B cell (primary cell): ENCODE results near the gene THSD4. TPM values are rescaled to one million over a fixed set of nuclear protein-coding genes. Genes with fewer than 3 reads are reported as not detected.

Source experiments
- ATAC-seq: fragments of 200-7000 bp; cut with Tn5 transposase; one replicate; pipeline ENCODE4 v1.10.0; 2021; ENCODE audit warnings: low read depth, mild to moderate bottlenecking, moderate number of reproducible peaks, moderate library complexity
- CTCF ChIA-PET: fragments of 350-600 bp; sonication (Branson Sonifier 250); formaldehyde crosslinking; loops from one replicate; lab custom pipeline; 2021; ENCODE audit warnings: antibody characterized with exemption, inconsistent platforms; lab: Charles Lee
- POLR2A ChIA-PET: fragments of 350-600 bp; sonication (Branson Sonifier 250); formaldehyde crosslinking; loops from one replicate; lab custom pipeline; 2021; ENCODE audit warnings: antibody characterized with exemption; lab: Charles Lee
- DNase-seq: peaks from one replicate; pipeline ENCODE4 v3.0.0; 2013
- H2AFZ ChIP-seq: 2 replicates; pipeline ENCODE4 v1.6.1; 2012; ENCODE audit warnings: mild to moderate bottlenecking, low read depth, low read length; ENCODE audit not compliant: insufficient read depth, poor library complexity, severe bottlenecking
- H3K27ac ChIP-seq, 2 donors: 1 replicate in 1 of 2; 2 replicates in 1 of 2; pipeline ENCODE4 v1.5.1; 2012 to 2013; ENCODE audit warnings: low read length in 2 of 2, mild to moderate bottlenecking in 2 of 2, moderate library complexity in 1 of 2
- H3K27me3 ChIP-seq, 4 experiments: fragments of 200-600 bp in 1 of 4; sonication (generic) in 1 of 4; replicated peaks in 1 of 4; 1 replicate in 2 of 4; 2 replicates in 2 of 4; pipeline versions ENCODE4 v1.6.1 to v1.7.0; 2013 to 2016; ENCODE audit warnings: low read length in 3 of 4, mild to moderate bottlenecking in 2 of 4, mixed read lengths in 1 of 4, moderate library complexity in 1 of 4; ENCODE audit not compliant: insufficient read depth in 4 of 4, control insufficient read depth in 3 of 4; ENCODE audit errors: control extremely low read depth in 1 of 4
- H3K36me3 ChIP-seq, 2 experiments: replicated peaks in 1 of 2; 1 replicate in 1 of 2; 2 replicates in 1 of 2; pipeline versions ENCODE4 v1.6.1 to v1.7.1; 2013; ENCODE audit warnings: low read length in 1 of 2; ENCODE audit not compliant: insufficient read depth in 2 of 2, control insufficient read depth in 1 of 2; ENCODE audit errors: control extremely low read depth in 1 of 2, extremely low read depth in 1 of 2
- H3K4me1 ChIP-seq, 2 donors: fragments of 200-600 bp in 1 of 2; sonication (generic) in 1 of 2; 1 replicate in 1 of 2; 2 replicates in 1 of 2; pipeline versions ENCODE4 v1.5.1 to v1.6.1; 2013 to 2017; ENCODE audit warnings: low read length in 2 of 2; ENCODE audit not compliant: control insufficient read depth in 2 of 2, insufficient read depth in 2 of 2
- H3K4me2 ChIP-seq: replicated peaks from 2 replicates; pipeline ENCODE3; 2012; ENCODE audit warnings: mild to moderate bottlenecking, low read depth, low read length; ENCODE audit not compliant: poor library complexity, severe bottlenecking
- H3K4me3 ChIP-seq, 5 experiments: fragments of 200-600 bp in 1 of 5; sonication (generic) in 1 of 5; 1 replicate in 3 of 5; 2 replicates in 2 of 5; pipeline versions ENCODE4 v1.5.1 to v1.7.0; 2011 to 2016; ENCODE audit warnings: low read length in 4 of 5, mild to moderate bottlenecking in 4 of 5, low read depth in 2 of 5, control low read depth in 1 of 5, moderate library complexity in 1 of 5; ENCODE audit not compliant: insufficient read depth in 1 of 5; ENCODE audit errors: control extremely low read depth in 1 of 5, extremely low read depth in 1 of 5
- H3K79me2 ChIP-seq: fragments of 200-600 bp; sonication (generic); one replicate; pipeline ENCODE4 v1.6.0; 2016; ENCODE audit warnings: low read length; ENCODE audit not compliant: control insufficient read depth, insufficient read depth
- H3K9ac ChIP-seq: fragments of 200-600 bp; sonication (generic); 2 replicates; pipeline ENCODE4 v1.6.1; 2017; ENCODE audit warnings: mild to moderate bottlenecking, low read length, moderate library complexity
- H3K9me3 ChIP-seq, 3 donors: one replicate each; pipeline versions ENCODE4 v1.6.1 to v1.7.1; 2013; ENCODE audit warnings: low read length in 2 of 3; ENCODE audit not compliant: control insufficient read depth in 2 of 3, insufficient read depth in 1 of 3; ENCODE audit errors: control extremely low read depth in 1 of 3
- H4K20me1 ChIP-seq: 2 replicates; pipeline ENCODE4 v1.6.0; 2012; ENCODE audit warnings: mild to moderate bottlenecking, low read length; ENCODE audit not compliant: insufficient read depth, control insufficient read depth, poor library complexity, severe bottlenecking
- H3K27ac Mint-ChIP-seq: one replicate; pipeline ENCODE4 v1.8.0; 2021; ENCODE audit warnings: mixed read lengths
- H3K27me3 Mint-ChIP-seq: one replicate; pipeline ENCODE4 v1.8.0; 2021; ENCODE audit warnings: mixed read lengths
- H3K4me1 Mint-ChIP-seq: one replicate; pipeline ENCODE4 v1.8.0; 2021; ENCODE audit warnings: mixed read lengths
- H3K4me3 Mint-ChIP-seq: one replicate; pipeline ENCODE4 v1.8.0; 2021; ENCODE audit warnings: mixed read lengths
- H3K9me3 Mint-ChIP-seq: one replicate; pipeline ENCODE4 v1.8.0; 2022; ENCODE audit warnings: mixed read lengths; ENCODE audit not compliant: insufficient read depth
- CTCF ChIP-seq: fragments of 200-600 bp; IDR thresholded peaks from one replicate; pipeline ENCODE4 v1.8.0; 2022; ENCODE audit warnings: antibody characterized with exemption, mild to moderate bottlenecking
- EZH2 ChIP-seq: IDR thresholded peaks from 2 replicates; pipeline ENCODE4 v1.6.1; 2012; ENCODE audit warnings: borderline replicate concordance, low read depth, mild to moderate bottlenecking, moderate library complexity, low read length; ENCODE audit not compliant: insufficient read depth, poor library complexity, severe bottlenecking
- WGBS: methylation state at CpG from one replicate; pipeline ENCODE4 v1.1.5; 2013; ENCODE audit warnings: missing lambda C conversion rate; ENCODE audit not compliant: insufficient coverage; 5-methylcytosine and 5-hydroxymethylcytosine counted together
- intact Hi-C: fragments of 100-400 bp; cut with micrococcal nuclease; formaldehyde crosslinking; loops from one replicate; pipeline ENCODE4 v1.10.0; 2022
- polyA plus RNA-seq: library from polyadenylated mRNA; depleted of rRNA; stranded (reverse); fragments of >200 nt; gene quantifications from 2 replicates; pipeline ENCODE4 v1.2.3, GENCODE V29; 2012
- total RNA-seq, 2 donors: library from RNA; stranded (reverse); fragments of 120-200 nt in 1 of 2; gene quantifications; 1 replicate in 1 of 2; 2 replicates in 1 of 2; pipeline versions ENCODE4 v1.2.3 to v1.2.4, GENCODE V29; 2013 to 2022

THSD4 gene
- total and polyA plus RNA-seq, 2 donors (not counting 1 experiment from before 2014, with no cell fraction given), result not detected

GRCh38 chr15:71728881-71729280 lies 613.6 kb downstream of the THSD4 start:
- Histone ChIP-seq H3K4me2 (no peak overlapping the region), H3K27me3 (peaks cover 0 to 5% (median 0%) of the 10 kb centered on the region in 4 experiments), H4K20me1 (no peaks in the 10 kb centered on the region), H3K9ac (no peak overlapping the region), H3K36me3 (no peaks in the 10 kb centered on the region), H3K79me2 (no peaks in the 10 kb centered on the region), H3K27ac (no peak overlapping the region), H3K9me3 (no peaks in the 10 kb centered on the region), H3K4me3 (no peak overlapping the region), H2AFZ (no peak overlapping the region), H3K4me1 (no peaks in the 10 kb centered on the region)
- Mint-ChIP-seq H3K27me3 (peaks cover 18% of the 10 kb centered on the region), H3K27ac (no peak overlapping the region), H3K4me3 (no peak overlapping the region), H3K9me3 (no peaks in the 10 kb centered on the region), H3K4me1 (no peaks in the 10 kb centered on the region)
- CTCF ChIA-PET, result interaction anchor here (0.8 to 1.1 kb wide), 2 partner anchors 12 to 15 kb away, joined by 4 to 5 read pairs; no protein-coding TSS in a partner anchor
- 90% methylated on average over 2 of the region's 3 CpGs for WGBS
- ATAC-seq (no peak), DNase-seq (no peak)
- TF ChIP-seq EZH2 (no peak), CTCF (no peak)
- POLR2A ChIA-PET, result no interaction called here
- intact Hi-C loops, result no loop called here

DNA sequence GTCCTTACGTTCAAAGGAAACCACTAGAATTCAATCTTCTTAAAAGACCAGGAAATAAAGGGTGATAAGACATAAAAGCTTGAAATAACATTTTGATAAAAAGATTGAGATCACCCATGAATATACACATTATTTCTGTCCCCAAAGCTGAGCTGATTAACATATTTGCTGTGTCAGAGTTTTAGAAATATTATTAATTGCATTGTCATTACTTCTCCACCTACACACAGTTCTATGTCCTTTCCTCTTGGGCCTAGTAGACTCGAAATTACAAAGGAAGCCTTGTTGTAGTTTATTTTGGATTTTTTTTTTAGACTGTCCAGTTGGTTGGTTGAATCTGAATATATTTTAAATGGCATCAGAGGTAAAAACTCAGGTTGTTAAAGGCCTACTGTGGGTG lies 614.0 kb downstream of the THSD4 start:
- POLR2A ChIA-PET, result no interaction called here
- Mint-ChIP-seq H3K9me3 (no peaks in the 10 kb centered on the region), H3K27me3 (peaks cover 21% of the 10 kb centered on the region), H3K27ac (no peak overlapping the region), H3K4me1 (no peaks in the 10 kb centered on the region), H3K4me3 (no peak overlapping the region)
- Histone ChIP-seq H3K79me2 (no peaks in the 10 kb centered on the region), H3K36me3 (no peaks in the 10 kb centered on the region), H3K9me3 (no peaks in the 10 kb centered on the region), H3K4me3 (no peak overlapping the region), H3K27me3 (peaks cover 0 to 5% (median 0%) of the 10 kb centered on the region in 4 experiments), H3K4me2 (no peak overlapping the region), H3K27ac (no peak overlapping the region), H3K9ac (no peak overlapping the region), H4K20me1 (no peaks in the 10 kb centered on the region), H3K4me1 (no peaks in the 10 kb centered on the region), H2AFZ (no peak overlapping the region)
- ATAC-seq (no peak), DNase-seq (no peak)
- TF ChIP-seq CTCF, result no peak
- no peak for TF ChIP-seq EZH2
- CTCF ChIA-PET, result interaction anchor here (0.8 to 1.1 kb wide), 2 partner anchors 12 to 15 kb away, joined by 4 to 5 read pairs; no protein-coding TSS in a partner anchor
- intact Hi-C loops, result no loop called here
- no CpG with 5 or more reads among the region's 2 CpGs for WGBS
